Hematopoietic multipotent progenitor cell (in vitro differentiated cells): Measurements from ENCODE around the gene SLC37A3. TPM values are rescaled to one million over a fixed set of nuclear protein-coding genes. Genes with fewer than 3 reads are reported as not detected.
A peak's percentile ranks its signal among the peaks of the same experiment; 100 is the strongest.
"Not testable (repeated sequence)": the region's sequence is repeated elsewhere in the genome, so short reads cannot be mapped to it uniquely, and the experiment has no call there.

Source experiments
- DNase-seq, 3 donors: peaks; one replicate each; pipeline ENCODE4 v3.0.0-alpha.2; 2011 to 2015; ENCODE audit warnings: low read depth in 2 of 3, low spot score in 2 of 3
- total RNA-seq: library from RNA; depleted of rRNA; stranded (reverse); fragments of >200 nt; gene quantifications from one replicate; pipeline ENCODE4 v1.2.3, GENCODE V29; 2012

SLC37A3 gene
- total RNA-seq, 1 donor, result 26.1 TPM

GRCh38 chr7:140349144-140349771 is 49.1 kb downstream of the SLC37A3 start:
- no peak for DNase-seq

- DNase-seq, result no peak
Observed at GRCh38 chr7:140348161-140348849, 50.0 kb downstream of the SLC37A3 start.

- no peak for DNase-seq
Observed at GRCh38 chr7:140347218-140347617, 51.1 kb downstream of the SLC37A3 start.

- no peak for DNase-seq
Observed at GRCh38 chr7:140345426-140345825, 52.9 kb downstream of the SLC37A3 start.

- peak in 2 of 3 donors; percentile 54 to 56 for DNase-seq
Observed at GRCh38 chr7:140342727-140343514, 55.4 kb downstream of the SLC37A3 start.

GRCh38 chr7:140338959-140339358 is 59.4 kb downstream of the SLC37A3 start:
- not testable (repeated sequence) for DNase-seq

GRCh38 chr7:140334341-140335057 is 63.8 kb downstream of the SLC37A3 start:
- DNase-seq, result no peak

- DNase-seq, result no peak
Observed at GRCh38 chr7:140333686-140334085, 64.6 kb downstream of the SLC37A3 start.

- DNase-seq, result no peak
Observed at GRCh38 chr7:140333223-140333622, 65.1 kb downstream of the SLC37A3 start.

GRCh38 chr7:140330595-140330994 is 67.7 kb downstream of the SLC37A3 start:
- DNase-seq, result no peak

- DNase-seq, result no peak
Observed at GRCh38 chr7:140330128-140330527, 68.2 kb downstream of the SLC37A3 start.

- no peak for DNase-seq
Observed at GRCh38 chr7:140327261-140327661, 71.1 kb downstream of the SLC37A3 start.

GRCh38 chr7:140326116-140326928 is 72.0 kb downstream of the SLC37A3 start:
- DNase-seq, result peak in 2 of 3 donors; percentile 40 to 67

GRCh38 chr7:140325600-140325999 is 72.7 kb downstream of the SLC37A3 start:
- no peak for DNase-seq

- no peak for DNase-seq
Observed at GRCh38 chr7:140324714-140325113, 73.6 kb downstream of the SLC37A3 start.

- DNase-seq, result no peak
Observed at GRCh38 chr7:140322759-140323158, 75.6 kb downstream of the SLC37A3 start.

- DNase-seq, result not testable (repeated sequence)
Observed at GRCh38 chr7:140320078-140320477, 78.3 kb downstream of the SLC37A3 start.

GRCh38 chr7:140317999-140318398 is 80.3 kb downstream of the SLC37A3 start:
- DNase-seq, result no peak

GRCh38 chr7:140317597-140317996 is 80.7 kb downstream of the SLC37A3 start:
- DNase-seq, result no peak

- no peak for DNase-seq
Observed at GRCh38 chr7:140316165-140316661, 82.1 kb downstream of the SLC37A3 start.
